Epithelial cell of prostate (primary cell): ENCODE results near the gene ACOT11.
"Not testable (repeated sequence)": the region's sequence is repeated elsewhere in the genome, so short reads cannot be mapped to it uniquely, and the experiment has no call there.

Experiments
- DNase-seq: peaks from one replicate; pipeline ENCODE4 v3.0.0-alpha.2; 2011; ENCODE audit warnings: low read depth, low spot score
- H3K27ac ChIP-seq: fragments of 450-650 bp; 2 replicates; pipeline ENCODE4 v1.5.1; 2017; ENCODE audit warnings: mild to moderate bottlenecking

Gene ACOT11

DNA sequence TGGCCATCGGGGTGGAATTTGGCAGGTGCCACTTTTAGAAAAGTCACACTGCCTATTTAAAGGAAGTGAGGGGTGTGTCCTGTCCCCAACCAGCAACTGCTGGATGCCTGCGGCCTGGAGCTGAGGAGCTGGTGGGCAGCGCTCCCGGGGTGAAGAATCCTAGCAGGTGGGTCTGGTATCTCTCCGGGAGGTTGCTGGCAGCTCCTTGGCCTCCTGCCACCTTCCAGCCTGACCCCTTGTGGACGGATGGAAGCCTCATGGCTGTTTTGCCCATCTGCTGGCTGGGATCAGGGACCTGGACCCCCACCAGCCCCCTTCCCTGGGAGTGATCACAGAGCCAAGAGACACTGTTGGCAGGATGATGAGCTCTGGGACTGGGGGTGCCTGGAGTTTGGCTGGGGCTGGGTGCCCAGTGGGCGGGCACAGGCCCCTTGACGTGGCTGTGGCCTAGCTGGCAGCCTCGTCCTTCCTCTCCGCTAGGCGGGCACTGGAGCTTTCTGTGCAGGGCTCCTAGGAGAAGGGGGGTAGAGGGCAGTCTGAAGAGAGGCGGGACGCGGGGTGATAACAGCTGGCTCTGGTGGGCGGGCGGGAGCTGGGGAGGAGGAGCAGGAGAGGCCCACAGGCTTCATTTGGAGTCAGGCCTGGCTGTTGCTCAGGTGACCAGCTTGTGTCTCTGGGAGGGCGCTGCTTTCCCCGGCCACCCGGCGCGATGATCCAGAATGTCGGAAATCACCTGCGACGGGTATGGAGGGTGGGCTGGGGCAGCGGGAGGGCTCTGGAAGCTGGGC, at the start of gene ACOT11:
TSS of gene ACOT11 (plus strand) at position 628 of the 788 bp plus-strand sequence. CDS start at position 710, 82 bp downstream.
- no peak for DNase-seq
- H3K27ac ChIP-seq = no peak within 1 kb of the TSS

DNA sequence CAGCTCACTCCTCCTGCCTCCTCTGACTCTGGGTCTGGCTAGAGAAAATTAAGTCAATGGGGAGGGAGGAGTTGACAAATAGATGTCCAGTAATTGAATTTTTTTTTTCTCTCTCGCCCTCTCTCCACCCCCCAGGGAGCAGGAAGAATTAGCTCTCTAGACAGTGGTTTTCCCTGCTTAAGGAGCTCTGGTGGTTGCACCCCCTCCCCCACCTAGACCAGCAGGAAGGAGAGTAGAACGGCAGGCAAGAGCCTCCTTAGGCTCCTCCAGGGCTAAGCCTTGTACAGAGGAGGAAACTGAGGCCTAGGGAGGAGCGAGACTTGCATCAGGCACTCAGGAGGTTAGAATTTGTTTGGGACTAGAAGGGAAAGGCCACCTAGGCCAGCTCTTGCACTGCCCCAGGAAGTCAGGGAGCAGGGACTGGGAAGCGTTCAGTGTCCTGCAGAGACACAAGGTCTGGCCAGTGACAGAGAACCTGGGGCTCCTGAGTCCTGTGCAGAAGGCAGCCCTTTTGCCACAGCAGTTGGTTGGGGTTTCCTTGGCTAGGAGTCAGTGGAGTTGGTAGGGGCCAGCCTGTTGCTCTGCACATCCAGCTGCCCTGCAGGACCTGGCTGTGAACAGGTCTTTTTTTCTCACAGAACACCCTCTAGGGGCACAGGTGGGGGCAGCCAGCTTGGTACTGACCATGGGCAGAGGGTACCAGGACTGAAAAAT, 49.5 kb upstream of the ACOT11 start:
- no peak overlapping the region for H3K27ac ChIP-seq
- no peak for DNase-seq

DNA sequence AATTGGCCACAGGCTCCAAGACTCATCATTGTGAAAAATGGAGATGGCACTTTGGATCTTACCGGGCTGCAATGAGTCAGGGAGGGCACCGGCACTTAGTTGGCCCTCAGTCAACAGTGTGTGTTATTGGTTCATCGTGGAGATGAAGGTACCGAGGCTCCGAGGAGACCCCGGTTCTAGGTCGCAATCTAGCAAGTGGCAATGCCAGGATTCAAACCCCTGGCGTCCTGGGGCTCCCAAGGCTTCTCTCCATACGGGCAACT, 49.0 kb upstream of the ACOT11 start:
- no peak for DNase-seq
- H3K27ac ChIP-seq = no peak overlapping the region

DNA sequence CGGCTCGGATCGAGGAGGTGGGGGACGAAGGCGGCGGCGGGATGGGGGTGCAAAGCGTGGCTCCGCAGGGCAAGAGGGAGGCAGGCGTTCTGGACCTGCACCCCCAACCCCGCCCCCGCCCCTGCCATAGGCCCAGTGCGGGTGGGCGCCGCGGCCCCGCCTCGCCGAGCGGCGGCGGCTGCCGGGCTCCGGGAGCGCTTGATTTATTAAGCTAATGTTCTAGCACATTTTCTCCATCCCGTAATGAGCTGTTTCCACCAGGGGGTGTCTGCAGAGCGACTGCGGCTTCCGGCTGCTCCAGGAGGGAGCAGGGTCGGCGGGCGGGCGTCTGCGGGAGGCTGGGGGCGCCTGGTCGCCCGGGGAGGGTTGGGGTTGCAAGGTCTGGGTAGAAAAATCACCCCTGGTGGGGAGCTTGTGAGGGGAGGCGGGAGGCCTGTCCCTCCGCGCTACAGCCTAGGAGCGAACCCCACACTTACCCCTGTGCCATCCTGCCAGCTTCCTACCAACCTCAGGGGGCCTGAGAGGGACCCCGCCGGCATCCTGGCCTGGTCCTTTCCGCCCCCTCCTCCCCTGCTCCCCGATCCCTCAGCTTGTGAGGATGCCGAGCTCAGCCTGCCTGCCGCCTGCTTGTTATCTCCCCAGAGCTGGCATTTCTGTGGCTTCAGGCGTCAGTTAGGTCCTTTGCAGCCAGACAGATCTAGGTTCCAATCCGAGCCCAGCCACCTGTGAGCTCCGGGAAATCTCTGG, 48.5 kb upstream of the ACOT11 start:
- no peak overlapping the region for H3K27ac ChIP-seq
- DNase-seq = no peak

DNA sequence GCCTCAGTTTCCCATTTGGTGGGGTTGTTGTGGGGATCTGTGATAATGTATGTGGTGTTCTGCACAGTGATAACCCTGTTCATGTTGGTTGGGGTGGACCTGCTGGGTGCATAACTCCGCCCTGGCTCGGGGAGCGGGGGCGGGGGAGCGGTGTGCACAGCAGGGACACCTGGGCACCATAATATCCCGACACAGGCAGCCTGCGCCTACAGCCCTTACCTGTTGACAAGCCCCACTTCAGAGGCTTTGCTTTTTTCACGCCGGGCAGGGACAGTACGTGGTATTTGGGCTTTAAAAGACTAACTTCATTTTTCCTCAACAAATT, 48.0 kb upstream of the ACOT11 start:
- DNase-seq = no peak
- H3K27ac ChIP-seq = no peak overlapping the region

DNA sequence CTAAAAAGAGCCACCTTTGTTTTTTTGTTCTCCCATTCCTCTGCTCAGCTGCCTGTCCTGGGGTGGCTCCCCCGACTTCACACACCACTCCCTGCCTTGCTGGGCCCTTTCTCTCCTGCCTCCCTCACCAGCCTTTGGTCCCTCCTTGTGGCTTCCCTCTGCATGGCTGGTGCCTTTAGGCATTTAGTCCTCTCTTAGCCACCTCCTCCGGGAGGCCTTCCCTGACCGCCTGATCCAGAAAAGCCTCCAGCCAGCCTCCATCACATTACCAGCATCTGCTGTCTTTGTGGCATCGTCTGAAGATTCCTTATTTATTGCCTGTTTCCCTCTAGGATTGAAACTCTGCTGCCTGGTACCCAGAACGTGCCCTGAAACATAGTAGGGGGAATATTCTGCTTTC, 46.2 kb upstream of the ACOT11 start:
- DNase-seq = no peak
- no peak overlapping the region for H3K27ac ChIP-seq

DNA sequence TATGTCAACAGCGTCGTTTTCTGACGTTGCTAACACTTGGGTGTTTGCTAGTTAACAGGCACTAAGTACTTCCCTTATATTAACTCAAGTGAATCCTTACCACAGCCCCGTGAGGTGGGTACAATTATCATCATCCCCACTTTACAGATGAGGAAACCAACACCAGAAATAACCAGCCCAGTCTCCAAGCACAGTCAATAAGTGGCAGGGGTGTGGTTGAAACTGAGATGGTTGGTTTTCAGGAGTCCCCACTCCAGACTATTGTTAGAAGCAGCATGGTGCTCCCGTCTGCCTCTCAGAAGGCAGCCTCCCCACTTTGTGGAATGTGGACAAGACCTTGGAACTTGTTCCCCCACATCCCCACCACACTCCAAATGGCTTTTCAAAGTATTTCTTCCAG, 45.7 kb upstream of the ACOT11 start:
- H3K27ac ChIP-seq = no peak overlapping the region
- no peak for DNase-seq

DNA sequence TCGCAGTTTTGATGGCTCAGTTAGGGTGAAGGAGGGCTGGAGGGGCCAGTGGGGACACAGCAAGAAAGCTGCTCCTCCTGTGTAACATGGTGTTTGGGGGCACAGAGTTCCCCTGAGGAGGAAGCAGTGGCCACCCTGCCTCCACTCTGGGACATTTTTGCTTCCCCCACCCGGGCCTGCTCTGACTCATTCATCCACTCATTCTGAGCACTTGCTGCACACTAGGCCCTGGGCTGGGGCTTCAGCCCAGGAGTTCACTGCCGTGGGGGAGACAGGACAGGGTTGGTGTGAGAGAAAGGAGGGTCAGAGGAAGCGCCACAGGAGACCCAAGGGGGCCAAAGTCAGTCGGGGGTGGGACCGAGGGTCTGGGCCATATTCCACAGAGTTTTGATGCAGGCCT, 41.4 kb upstream of the ACOT11 start:
- DNase-seq = no peak

DNA sequence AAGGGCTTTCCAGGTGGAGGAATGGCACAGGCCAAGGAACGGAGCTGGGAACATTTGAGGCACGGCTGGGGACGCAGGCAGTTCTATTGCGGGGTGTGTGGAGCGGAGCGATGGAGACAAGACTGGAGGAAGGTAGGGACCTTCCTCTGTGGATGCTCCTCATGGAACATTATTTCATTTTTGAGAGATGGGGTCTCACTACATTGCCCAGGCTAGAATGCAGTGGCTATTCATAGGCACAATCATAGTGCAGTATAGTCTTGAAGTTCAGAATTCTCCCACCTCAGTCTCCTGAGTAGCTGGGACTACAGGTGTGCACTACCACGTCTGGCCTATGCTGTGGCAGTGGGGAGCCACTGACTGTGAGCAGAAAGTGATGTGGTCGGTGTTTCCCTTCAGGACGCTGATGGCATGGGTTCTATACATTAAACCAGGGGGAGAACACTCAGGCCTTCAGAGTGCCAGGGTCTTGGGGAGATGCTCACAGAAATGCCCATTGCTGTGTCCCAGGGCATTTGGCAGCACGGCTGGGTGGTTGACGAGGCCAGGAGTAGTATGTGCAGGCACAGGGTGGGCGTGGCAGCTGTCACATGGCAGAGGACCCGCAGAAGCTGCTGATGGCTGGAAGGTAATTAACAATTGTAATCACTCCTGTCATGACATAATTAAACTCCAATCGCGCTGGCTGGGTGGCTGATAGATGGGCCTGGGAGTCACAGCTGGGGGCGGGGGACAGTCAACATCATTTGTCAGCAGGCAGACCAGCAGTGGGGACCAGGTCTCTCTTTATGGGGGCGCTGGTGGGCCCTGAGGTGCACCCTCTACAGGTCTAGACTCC, 40.8 kb upstream of the ACOT11 start:
- no peak overlapping the region for H3K27ac ChIP-seq
- DNase-seq = no peak

More for the DNA sequence above, 41.4 kb upstream of the ACOT11 start:
- H3K27ac ChIP-seq = no peak overlapping the region

DNA sequence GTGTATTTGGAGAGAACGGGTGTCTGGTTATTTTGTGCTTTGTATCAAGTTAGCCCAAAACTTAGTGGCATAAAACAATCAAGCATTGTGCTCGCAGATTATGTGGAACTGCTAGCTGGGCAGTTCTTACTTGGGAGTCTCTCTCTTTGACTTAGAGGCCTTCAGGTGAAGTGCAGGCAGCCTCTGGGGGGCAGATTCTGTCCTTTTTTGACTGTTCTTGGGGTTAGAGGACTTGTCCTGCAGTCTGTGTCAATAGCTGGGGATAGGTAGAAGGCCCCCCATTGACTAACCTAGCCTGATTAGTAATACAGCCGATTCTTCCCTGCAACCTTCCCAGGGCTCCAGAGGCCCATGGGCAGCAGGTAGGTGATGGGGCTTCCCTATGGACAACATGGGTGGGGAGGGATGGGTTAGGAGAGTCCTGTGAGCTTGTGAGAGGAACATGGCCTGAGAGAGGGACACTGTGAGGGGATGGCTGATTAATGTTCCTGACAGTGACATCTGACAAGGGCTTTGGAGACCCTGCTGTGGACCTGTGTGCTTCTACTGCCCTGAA, 37.2 kb upstream of the ACOT11 start:
- DNase-seq = no peak
- H3K27ac ChIP-seq = no peak overlapping the region

DNA sequence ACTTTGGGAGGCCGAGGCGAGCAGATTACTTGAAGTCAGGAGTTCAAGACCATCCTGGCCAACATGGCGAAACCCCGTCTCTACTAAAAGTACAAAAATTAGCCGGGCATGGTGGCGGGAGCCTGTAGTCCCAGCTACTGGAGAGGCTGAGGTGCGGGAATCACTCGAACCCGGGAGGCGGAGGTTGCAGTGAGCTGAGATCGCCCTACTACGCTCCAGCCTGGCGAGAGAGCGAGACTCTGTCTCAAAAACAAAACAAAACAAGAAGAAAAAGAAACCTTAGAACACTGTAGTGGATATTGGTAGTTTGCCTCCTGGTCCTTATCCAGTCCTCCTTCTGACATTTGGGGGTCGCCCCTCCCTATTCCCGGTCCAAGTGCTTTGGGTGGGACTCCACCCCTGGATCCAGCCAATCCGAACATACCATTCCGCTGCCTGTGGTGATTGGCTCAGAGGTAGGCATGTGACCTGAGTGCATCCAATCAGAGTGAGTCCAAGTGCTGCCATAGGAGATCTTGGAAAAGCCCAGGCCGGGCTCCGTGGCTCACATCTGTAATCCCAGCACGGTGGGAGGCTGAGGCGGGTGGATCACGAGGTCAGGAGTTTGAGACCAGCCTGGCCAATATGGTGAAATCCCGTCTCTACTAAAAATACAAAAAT, 34.0 kb upstream of the ACOT11 start:
- not testable (repeated sequence) for DNase-seq, H3K27ac ChIP-seq

DNA sequence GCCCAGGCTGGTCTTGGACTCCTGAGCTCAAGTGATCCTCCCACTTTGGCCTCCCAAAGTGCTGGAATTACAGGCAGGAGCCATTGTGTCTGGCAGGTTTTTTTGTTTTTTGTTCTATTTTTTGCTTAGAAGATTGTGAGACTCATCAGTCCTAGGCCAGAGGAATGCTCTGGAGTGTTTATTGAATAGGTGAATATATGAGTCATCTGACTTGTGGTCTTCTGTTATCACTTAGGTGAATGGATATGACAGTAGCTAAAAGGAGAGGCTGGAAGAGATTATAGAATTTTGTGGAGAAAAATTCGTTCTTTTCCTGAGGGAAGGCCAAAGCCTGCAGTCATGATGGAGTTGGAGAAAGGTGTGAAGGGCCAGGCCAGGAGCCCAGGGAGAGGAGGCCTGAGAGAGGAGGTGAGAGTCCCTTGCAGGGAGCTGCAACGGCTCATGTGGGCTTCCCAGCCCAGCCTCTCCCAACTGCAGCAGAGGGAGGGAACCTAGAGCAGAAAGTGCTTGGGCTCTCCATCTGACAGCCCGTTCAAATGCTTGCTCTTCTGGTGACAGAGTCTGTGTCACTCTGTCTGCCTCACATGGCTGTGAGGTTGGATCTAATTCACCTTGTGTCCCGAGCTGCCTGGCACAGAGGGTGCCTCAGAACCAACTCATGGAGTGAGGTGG, 31.6 kb upstream of the ACOT11 start:
- no peak overlapping the region for H3K27ac ChIP-seq
- no peak for DNase-seq

DNA sequence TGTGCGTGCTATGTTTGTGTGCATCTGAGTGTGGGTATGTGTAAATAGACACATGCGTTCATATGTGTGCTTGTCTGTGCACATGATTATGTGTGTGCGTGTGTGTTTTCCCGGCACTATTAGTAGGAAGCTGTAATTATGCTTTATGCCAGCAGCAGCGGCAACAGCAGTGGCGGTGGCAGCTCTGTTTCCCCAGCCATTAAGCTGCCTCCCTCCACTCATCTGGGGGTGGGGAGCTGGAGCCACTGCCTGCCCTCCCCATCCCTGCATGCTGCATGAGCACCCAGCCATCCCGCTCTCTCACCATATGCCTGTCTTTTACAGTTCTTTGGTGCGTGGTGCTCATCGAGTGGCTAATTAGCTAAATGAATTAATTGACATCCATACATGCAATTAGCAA, 30.5 kb upstream of the ACOT11 start:
- no peak for DNase-seq
- no peak overlapping the region for H3K27ac ChIP-seq

DNA sequence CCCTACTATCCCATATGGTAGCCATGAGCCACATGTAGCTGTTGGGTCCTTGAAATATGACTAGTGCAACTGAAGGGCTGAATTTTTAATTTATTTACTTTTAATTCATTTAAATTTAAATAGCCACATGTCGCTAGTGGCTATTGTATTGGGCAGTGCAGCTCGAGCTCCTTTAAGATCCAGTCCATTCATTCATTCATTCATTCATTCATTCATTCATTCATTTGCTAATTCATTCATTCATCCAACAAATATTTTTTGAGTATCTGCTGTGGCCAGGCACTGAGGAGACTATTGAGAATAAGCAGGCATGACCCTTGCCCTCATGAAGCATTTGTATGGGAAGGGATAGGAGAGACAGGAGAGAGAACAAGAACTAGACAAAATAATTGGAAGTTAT, 29.5 kb upstream of the ACOT11 start:
- DNase-seq = no peak
- H3K27ac ChIP-seq = no peak overlapping the region

DNA sequence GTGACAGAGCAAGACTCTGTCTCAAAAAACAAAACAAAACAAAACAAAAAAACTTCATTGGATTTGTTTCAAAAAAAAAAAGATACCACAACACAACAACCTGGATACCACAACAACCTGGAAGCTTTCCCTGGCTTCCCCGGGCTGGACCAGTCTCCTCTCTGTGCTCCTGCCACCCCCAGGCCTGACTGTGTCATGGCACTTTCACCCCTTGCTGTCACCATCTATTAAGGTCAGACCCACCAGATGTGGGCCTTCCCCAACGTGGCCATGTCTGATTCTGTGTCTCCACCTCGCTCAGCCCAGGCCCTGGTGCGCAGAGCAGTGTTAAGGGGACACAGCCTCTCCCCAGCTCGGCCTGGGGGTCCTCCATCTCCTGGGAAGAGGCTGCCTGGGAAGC, 28.3 kb upstream of the ACOT11 start:
- DNase-seq = no peak
- H3K27ac ChIP-seq = no peak overlapping the region

DNA sequence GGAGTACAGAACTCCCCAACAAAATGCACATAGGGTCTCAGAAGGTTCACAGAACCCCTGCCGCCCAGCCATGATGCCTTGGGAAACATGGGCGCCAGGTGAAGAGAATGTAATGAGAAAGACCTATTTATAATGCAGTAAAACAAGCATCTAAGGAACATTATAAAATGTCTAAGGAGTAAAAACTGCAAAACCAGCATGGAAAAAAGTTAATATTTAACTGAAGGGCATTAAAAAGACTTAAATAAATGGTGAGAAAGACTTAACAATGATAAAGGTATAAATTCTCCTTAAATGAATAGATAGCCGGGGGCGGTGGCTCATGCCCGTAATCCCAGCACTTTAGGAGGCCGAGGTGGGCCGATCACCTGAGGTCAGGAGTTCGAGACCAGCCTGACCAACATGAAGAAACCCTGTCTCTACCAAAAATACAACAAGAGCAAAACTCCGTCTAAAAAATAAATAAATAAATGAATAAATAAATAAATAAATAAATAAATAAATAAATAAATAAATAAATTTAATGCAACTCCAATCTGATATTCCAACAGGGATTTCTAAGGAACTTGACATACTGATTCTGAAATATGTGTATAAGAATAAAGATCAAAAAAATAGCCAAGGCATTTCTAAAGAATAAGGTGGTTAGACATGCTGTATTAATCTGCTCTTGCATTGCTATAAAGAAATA, 27.3 kb upstream of the ACOT11 start:
- DNase-seq = no peak
- no peak overlapping the region for H3K27ac ChIP-seq

DNA sequence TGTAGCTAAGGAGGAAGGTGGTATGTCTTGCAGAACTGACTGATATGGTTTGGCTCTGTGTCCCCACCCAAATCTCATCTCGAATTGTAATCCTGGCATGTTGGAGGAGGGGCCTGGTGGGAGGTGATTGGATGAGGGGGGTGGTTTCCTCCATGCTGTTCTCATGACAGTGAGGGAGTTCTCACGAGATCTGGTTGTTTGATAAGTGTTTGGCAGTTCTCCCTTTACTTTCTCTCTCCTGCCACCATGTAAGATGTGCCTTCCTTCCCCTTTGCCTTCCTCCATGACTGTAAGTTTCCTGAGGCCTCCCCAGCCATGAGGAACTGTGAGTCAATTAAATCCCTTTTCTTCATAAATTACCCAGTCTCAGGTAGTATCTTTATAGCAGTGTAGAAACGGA, 21.5 kb upstream of the ACOT11 start:
- not testable (repeated sequence) for DNase-seq, H3K27ac ChIP-seq

DNA sequence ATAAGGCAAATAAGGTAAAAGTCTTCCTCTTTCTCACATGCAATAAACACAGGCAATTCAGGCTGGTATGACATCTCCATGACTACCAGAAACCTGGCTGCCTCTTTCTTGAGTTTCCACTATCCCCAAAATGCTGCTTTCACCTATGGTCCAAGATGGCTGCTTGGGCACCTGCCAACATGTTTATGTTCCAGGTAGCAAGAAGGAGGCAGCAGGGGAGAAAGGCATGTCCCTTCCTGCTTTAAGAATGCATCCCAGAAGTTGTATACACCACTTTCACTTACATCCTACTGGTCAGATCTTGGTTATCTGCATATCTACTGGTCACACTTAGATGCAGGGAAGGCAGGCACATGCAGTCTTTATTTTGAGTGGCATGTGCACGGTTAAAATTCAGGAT, 19.4 kb upstream of the ACOT11 start:
- no peak for DNase-seq
- H3K27ac ChIP-seq = no peak overlapping the region

DNA sequence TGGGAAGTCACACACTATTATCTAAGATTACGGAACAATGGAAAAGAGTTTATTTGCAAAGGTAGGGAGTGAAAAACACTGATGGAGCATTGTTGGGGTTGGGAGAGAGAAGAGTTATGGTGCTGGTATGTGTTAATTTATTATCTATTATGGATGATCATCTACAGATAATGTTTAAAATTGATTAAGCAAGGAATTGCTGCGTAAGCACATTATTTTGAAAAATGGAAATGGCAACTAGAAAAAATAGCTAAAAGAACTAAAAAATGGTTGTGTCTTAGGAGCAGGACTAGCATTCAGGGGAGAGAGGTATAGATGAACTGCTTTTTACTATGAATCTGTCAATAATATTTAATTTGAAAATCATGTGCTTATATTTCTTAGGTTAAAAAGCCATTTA, 16.0 kb upstream of the ACOT11 start:
- no peak overlapping the region for H3K27ac ChIP-seq
- DNase-seq = no peak
